HepG2 (cell line): ENCODE measurements around the gene TSC22D2.

Experiments used
- EP300 ChIP-seq, 3 experiments: sonication (generic) in 1 of 3; formaldehyde crosslinking in 1 of 3; IDR thresholded peaks; 2 replicates each; pipeline versions ENCODE4 v1.5.1 to v1.6.1; 2011 to 2020; ENCODE audit warnings: low read depth in 2 of 3, low read length in 2 of 3, borderline replicate concordance in 1 of 3, improper control_type of control experiment in 1 of 3, mild to moderate bottlenecking in 1 of 3, missing genetic modification reagents in 1 of 3, moderate library complexity in 1 of 3
- EZH2 ChIP-seq: conservative IDR thresholded peaks from 2 replicates; pipeline ENCODE4 v1.6.1; 2012; ENCODE audit warnings: mild to moderate bottlenecking, low read depth, low read length, moderate library complexity
- FOXM1 ChIP-seq: sonication (generic); formaldehyde crosslinking; IDR thresholded peaks from 2 replicates; pipeline ENCODE4 v1.5.0; 2020; ENCODE audit warnings: missing genetic modification reagents
- HDAC2 ChIP-seq: sonication (generic); formaldehyde crosslinking; IDR thresholded peaks from 2 replicates; pipeline ENCODE4 v1.4.0; 2020; ENCODE audit warnings: missing genetic modification reagents
- NR1H2 ChIP-seq: sonication (generic); formaldehyde crosslinking; IDR thresholded peaks from 2 replicates; pipeline ENCODE4 v1.8.1; 2022; ENCODE audit warnings: low read depth, missing genetic modification reagents, borderline replicate concordance
- RAD21 ChIP-seq: fragments of 450-650 bp; formaldehyde crosslinking; IDR thresholded peaks from 2 replicates; pipeline ENCODE4 v1.5.0; 2020; ENCODE audit warnings: mild to moderate bottlenecking
- SP1 ChIP-seq, 2 experiments: fragments of 450-650 bp in 1 of 2; sonication (generic) in 1 of 2; formaldehyde crosslinking in 1 of 2; IDR thresholded peaks; 2 replicates each; pipeline versions ENCODE4 v1.4.0 to v1.6.1; 2016 to 2020; ENCODE audit warnings: missing genetic modification reagents in 1 of 2
- YY1 ChIP-seq: IDR thresholded peaks from 2 replicates; pipeline ENCODE4 v1.6.1; 2011; ENCODE audit warnings: low read length, low read depth, moderate library complexity, mild to moderate bottlenecking; ENCODE audit not compliant: insufficient read depth, insufficient replicate concordance
- ZKSCAN1 ChIP-seq: fragments of 150-350 bp; IDR thresholded peaks from 2 replicates; pipeline ENCODE4 v1.6.1; 2014; ENCODE audit warnings: low read length
- ZSCAN22 ChIP-seq: sonication (generic); formaldehyde crosslinking; IDR thresholded peaks from 2 replicates; pipeline ENCODE4 v1.4.0; 2020; ENCODE audit warnings: mild to moderate bottlenecking, missing genetic modification reagents
- TF ChIP-seq, protein P1 (sequence below): sonication (generic); formaldehyde crosslinking; IDR thresholded peaks from 2 replicates; pipeline ENCODE4 v1.5.0; 2020; ENCODE audit warnings: mild to moderate bottlenecking, missing genetic modification reagents, moderate library complexity
- TF ChIP-seq, protein P2 (sequence below): sonication (generic); formaldehyde crosslinking; IDR thresholded peaks from 2 replicates; pipeline ENCODE4 v1.8.1; 2023; ENCODE audit warnings: missing genetic modification reagents, inconsistent platforms, borderline replicate concordance
- TF ChIP-seq, protein P3 (sequence below): sonication (generic); formaldehyde crosslinking; IDR thresholded peaks from one replicate; pipeline ENCODE4 v1.5.1; 2020; ENCODE audit warnings: mild to moderate bottlenecking, missing genetic modification reagents; ENCODE audit errors: not compliant biosample characterization
- TF ChIP-seq, protein P4 (sequence below): sonication (generic); formaldehyde crosslinking; IDR thresholded peaks from 2 replicates; pipeline ENCODE4 v1.4.0; 2020; ENCODE audit warnings: missing genetic modification reagents, borderline replicate concordance

DNA sequence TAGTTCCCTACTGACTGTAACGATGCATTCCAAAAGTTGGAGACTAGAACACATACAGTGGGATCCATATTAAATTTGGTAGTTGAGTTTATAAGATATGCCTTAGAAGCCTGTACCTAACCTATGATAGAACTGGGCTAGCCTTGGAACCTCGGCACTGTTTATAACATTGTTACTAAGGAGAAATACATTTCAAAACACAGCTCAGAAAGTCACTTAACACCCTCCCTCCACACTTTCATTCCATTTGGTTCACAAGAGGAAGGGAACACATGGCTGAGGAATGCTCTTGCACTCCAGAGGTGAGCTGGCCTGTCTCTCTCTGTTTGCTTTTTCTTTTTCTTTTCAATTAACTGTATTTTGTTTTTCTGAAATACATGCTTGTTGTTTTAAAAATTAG, 48.7 kb upstream of the TSC22D2 start:
- TF ChIP-seq YY1 (no peak), ZKSCAN1 (no peak), SP1 (IDR thresholded peaks at IDR 0.05) (no peak), SP1 (CRISPR knock-in tag; IDR thresholded peaks at IDR 0.05) (no peak), FOXM1 (CRISPR knock-in tag) (no peak), HDAC2 (CRISPR knock-in tag) (no peak), ZSCAN22 (CRISPR knock-in tag) (no peak), EP300 (IDR thresholded peaks at IDR 0.05; ENCODE audit: low read depth in 2 of 2, low read length in 2 of 2) (no peak), EP300 (CRISPR knock-in tag; IDR thresholded peaks at IDR 0.05; ENCODE audit: borderline replicate concordance) (no peak), EZH2 (no peak), RAD21 (CRISPR knock-in tag) (no peak), NR1H2 (no peak)
- TF ChIP-seq, protein P1, sequence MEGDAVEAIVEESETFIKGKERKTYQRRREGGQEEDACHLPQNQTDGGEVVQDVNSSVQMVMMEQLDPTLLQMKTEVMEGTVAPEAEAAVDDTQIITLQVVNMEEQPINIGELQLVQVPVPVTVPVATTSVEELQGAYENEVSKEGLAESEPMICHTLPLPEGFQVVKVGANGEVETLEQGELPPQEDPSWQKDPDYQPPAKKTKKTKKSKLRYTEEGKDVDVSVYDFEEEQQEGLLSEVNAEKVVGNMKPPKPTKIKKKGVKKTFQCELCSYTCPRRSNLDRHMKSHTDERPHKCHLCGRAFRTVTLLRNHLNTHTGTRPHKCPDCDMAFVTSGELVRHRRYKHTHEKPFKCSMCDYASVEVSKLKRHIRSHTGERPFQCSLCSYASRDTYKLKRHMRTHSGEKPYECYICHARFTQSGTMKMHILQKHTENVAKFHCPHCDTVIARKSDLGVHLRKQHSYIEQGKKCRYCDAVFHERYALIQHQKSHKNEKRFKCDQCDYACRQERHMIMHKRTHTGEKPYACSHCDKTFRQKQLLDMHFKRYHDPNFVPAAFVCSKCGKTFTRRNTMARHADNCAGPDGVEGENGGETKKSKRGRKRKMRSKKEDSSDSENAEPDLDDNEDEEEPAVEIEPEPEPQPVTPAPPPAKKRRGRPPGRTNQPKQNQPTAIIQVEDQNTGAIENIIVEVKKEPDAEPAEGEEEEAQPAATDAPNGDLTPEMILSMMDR (CRISPR knock-in tag) = no peak
- TF ChIP-seq, protein P2, sequence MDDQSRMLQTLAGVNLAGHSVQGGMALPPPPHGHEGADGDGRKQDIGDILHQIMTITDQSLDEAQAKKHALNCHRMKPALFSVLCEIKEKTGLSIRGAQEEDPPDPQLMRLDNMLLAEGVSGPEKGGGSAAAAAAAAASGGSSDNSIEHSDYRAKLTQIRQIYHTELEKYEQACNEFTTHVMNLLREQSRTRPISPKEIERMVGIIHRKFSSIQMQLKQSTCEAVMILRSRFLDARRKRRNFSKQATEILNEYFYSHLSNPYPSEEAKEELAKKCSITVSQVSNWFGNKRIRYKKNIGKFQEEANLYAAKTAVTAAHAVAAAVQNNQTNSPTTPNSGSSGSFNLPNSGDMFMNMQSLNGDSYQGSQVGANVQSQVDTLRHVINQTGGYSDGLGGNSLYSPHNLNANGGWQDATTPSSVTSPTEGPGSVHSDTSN (CRISPR knock-in tag) = no peak
- TF ChIP-seq, protein P3, sequence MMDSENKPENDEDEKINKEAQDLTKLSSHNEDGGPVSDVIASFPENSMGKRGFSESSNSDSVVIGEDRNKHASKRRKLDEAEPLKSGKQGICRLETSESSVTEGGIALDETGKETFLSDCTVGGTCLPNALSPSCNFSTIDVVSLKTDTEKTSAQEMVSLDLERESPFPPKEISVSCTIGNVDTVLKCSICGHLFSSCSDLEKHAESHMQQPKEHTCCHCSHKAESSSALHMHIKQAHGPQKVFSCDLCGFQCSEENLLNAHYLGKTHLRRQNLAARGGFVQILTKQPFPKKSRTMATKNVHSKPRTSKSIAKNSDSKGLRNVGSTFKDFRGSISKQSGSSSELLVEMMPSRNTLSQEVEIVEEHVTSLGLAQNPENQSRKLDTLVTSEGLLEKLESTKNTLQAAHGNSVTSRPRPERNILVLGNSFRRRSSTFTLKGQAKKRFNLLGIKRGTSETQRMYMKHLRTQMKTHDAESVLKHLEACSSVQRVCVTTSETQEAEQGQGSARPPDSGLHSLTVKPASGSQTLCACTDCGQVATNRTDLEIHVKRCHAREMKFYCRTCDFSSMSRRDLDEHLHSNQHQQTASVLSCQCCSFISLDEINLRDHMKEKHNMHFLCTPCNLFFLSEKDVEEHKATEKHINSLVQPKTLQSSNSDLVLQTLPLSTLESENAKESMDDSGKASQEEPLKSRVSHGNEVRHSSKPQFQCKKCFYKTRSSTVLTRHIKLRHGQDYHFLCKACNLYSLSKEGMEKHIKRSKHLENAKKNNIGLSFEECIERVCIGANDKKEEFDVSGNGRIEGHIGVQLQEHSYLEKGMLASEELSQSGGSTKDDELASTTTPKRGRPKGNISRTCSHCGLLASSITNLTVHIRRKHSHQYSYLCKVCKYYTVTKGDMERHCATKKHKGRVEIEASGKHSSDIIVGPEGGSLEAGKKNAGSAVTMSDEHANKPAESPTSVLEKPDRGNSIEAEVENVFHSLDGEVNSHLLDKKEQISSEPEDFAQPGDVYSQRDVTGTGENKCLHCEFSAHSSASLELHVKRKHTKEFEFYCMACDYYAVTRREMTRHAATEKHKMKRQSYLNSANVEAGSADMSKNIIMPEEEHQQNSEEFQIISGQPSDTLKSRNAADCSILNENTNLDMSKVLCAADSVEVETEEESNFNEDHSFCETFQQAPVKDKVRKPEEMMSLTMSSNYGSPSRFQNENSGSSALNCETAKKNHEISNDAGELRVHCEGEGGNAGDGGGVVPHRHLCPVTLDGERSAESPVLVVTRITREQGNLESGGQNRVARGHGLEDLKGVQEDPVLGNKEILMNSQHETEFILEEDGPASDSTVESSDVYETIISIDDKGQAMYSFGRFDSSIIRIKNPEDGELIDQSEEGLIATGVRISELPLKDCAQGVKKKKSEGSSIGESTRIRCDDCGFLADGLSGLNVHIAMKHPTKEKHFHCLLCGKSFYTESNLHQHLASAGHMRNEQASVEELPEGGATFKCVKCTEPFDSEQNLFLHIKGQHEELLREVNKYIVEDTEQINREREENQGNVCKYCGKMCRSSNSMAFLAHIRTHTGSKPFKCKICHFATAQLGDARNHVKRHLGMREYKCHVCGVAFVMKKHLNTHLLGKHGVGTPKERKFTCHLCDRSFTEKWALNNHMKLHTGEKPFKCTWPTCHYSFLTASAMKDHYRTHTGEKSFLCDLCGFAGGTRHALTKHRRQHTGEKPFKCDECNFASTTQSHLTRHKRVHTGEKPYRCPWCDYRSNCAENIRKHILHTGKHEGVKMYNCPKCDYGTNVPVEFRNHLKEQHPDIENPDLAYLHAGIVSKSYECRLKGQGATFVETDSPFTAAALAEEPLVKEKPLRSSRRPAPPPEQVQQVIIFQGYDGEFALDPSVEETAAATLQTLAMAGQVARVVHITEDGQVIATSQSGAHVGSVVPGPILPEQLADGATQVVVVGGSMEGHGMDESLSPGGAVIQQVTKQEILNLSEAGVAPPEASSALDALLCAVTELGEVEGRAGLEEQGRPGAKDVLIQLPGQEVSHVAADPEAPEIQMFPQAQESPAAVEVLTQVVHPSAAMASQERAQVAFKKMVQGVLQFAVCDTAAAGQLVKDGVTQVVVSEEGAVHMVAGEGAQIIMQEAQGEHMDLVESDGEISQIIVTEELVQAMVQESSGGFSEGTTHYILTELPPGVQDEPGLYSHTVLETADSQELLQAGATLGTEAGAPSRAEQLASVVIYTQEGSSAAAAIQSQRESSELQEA (CRISPR knock-in tag) = no peak
- TF ChIP-seq, protein P4, sequence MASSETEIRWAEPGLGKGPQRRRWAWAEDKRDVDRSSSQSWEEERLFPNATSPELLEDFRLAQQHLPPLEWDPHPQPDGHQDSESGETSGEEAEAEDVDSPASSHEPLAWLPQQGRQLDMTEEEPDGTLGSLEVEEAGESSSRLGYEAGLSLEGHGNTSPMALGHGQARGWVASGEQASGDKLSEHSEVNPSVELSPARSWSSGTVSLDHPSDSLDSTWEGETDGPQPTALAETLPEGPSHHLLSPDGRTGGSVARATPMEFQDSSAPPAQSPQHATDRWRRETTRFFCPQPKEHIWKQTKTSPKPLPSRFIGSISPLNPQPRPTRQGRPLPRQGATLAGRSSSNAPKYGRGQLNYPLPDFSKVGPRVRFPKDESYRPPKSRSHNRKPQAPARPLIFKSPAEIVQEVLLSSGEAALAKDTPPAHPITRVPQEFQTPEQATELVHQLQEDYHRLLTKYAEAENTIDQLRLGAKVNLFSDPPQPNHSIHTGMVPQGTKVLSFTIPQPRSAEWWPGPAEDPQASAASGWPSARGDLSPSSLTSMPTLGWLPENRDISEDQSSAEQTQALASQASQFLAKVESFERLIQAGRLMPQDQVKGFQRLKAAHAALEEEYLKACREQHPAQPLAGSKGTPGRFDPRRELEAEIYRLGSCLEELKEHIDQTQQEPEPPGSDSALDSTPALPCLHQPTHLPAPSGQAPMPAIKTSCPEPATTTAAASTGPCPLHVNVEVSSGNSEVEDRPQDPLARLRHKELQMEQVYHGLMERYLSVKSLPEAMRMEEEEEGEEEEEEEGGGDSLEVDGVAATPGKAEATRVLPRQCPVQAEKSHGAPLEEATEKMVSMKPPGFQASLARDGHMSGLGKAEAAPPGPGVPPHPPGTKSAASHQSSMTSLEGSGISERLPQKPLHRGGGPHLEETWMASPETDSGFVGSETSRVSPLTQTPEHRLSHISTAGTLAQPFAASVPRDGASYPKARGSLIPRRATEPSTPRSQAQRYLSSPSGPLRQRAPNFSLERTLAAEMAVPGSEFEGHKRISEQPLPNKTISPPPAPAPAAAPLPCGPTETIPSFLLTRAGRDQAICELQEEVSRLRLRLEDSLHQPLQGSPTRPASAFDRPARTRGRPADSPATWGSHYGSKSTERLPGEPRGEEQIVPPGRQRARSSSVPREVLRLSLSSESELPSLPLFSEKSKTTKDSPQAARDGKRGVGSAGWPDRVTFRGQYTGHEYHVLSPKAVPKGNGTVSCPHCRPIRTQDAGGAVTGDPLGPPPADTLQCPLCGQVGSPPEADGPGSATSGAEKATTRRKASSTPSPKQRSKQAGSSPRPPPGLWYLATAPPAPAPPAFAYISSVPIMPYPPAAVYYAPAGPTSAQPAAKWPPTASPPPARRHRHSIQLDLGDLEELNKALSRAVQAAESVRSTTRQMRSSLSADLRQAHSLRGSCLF (CRISPR knock-in tag) = no peak
